Mammary epithelial cell (primary cell): Measurements from ENCODE around the gene FHOD1.

Source experiments
- CTCF ChIP-seq, 2 donors: IDR thresholded peaks in 1 of 2; conservative IDR thresholded peaks in 1 of 2; 2 replicates each; pipeline ENCODE4 v1.5.1; 2011 to 2012; ENCODE audit warnings: inconsistent platforms in 2 of 2, low read length in 2 of 2, mild to moderate bottlenecking in 2 of 2, control low read depth in 1 of 2, low read depth in 1 of 2; ENCODE audit not compliant: insufficient read depth in 1 of 2; ENCODE audit errors: extremely low read depth in 1 of 2
- EZH2 ChIP-seq: IDR thresholded peaks from 2 replicates; pipeline ENCODE4 v1.6.1; 2012; ENCODE audit warnings: low read length, inconsistent platforms, borderline replicate concordance

GRCh38 chr16:67188323-67188722, 59.0 kb downstream of the FHOD1 start:
- TF ChIP-seq EZH2 (no peak), CTCF (conservative IDR thresholded peaks at IDR 0.05 in 1 of 2, IDR thresholded peaks at IDR 0.05 in 1 of 2; ENCODE audit: extremely low read depth in 1 of 2, insufficient read depth in 1 of 2, low read depth in 1 of 2, low read length in 2 of 2) (no peak)
